GM12878 (cell line): ENCODE data around the gene FMNL2. TPM values are rescaled to one million over a fixed set of nuclear protein-coding genes. Genes with fewer than 3 reads are reported as not detected.

Experiments
- ATAC-seq: fragments of 200-7000 bp; cut with Tn5 transposase; 3 replicates; pipeline ENCODE4 v1.9.1; 2020; ENCODE audit warnings: mild to moderate bottlenecking, moderate library complexity
- BruUV-seq: library from RNA; stranded (reverse); fragments of 400-500 nt; replicated peaks from 2 replicates; lab custom pipeline; 2021; lab: Mats Ljungman, UMichigan
- CTCF ChIA-PET: fragments of 300-600 bp; sonication (Branson Sonifier 250); formaldehyde crosslinking; extraction: SDS; loops from one replicate; lab custom pipeline; 2021; ENCODE audit warnings: inconsistent platforms; lab: Yijun Ruan, JAX
- POLR2A ChIA-PET: fragments of 350-600 bp; formaldehyde crosslinking; extraction: SDS; loops from one replicate; lab custom pipeline; 2021; ENCODE audit warnings: inconsistent platforms; lab: Charles Lee
- RAD21 ChIA-PET: fragments of 300-600 bp; sonication (Branson Sonifier 250); formaldehyde crosslinking; loops from one replicate; lab custom pipeline; 2023; ENCODE audit warnings: antibody characterized with exemption; ENCODE audit not compliant: unreplicated experiment; lab: Charles Lee
- SMC1A ChIA-PET: fragments of 300-600 bp; sonication (Branson Sonifier 250); formaldehyde crosslinking; loops from one replicate; lab custom pipeline; 2023; ENCODE audit not compliant: unreplicated experiment, uncharacterized antibody; lab: Charles Lee
- DNase-seq: peaks from one replicate; pipeline ENCODE4 v3.0.0-alpha.2; 2011; ENCODE audit warnings: low read depth, low spot score
- FAIRE-seq: peaks from 3 replicates; lab custom pipeline; 2011; peaks lifted over from hg19 to GRCh38; lab: Jason Lieb, UNC
- H2AFZ ChIP-seq: 2 replicates; pipeline ENCODE4 v1.6.0; 2011; ENCODE audit warnings: low read depth, low read length, control low read depth; ENCODE audit not compliant: control insufficient read depth
- H3K27ac ChIP-seq: 2 replicates; pipeline ENCODE4 v1.5.1; 2011; ENCODE audit warnings: control low read depth; ENCODE audit not compliant: control insufficient read depth, insufficient read depth
- H3K27me3 ChIP-seq, 2 experiments: replicated peaks in 1 of 2; 2 replicates each; pipeline versions ENCODE4 v1.6.0 to v1.6.1; 2011; ENCODE audit warnings: low read length in 1 of 2; ENCODE audit not compliant: control insufficient read depth in 2 of 2, insufficient read depth in 2 of 2
- H3K36me3 ChIP-seq, 2 experiments: 2 replicates each; pipeline ENCODE4 v1.5.1; 2011; ENCODE audit warnings: low read length in 1 of 2; ENCODE audit not compliant: control insufficient read depth in 2 of 2, insufficient read depth in 2 of 2
- H3K4me1 ChIP-seq: 2 replicates; pipeline ENCODE4 v1.6.1; 2011; ENCODE audit warnings: mild to moderate bottlenecking, low read length, moderate library complexity, mixed read lengths; ENCODE audit not compliant: control insufficient read depth, insufficient read depth
- H3K4me2 ChIP-seq: 2 replicates; pipeline ENCODE4 v1.6.0; 2011; ENCODE audit warnings: control low read depth; ENCODE audit not compliant: control insufficient read depth, insufficient read depth
- H3K4me3 ChIP-seq: fragments of 200-600 bp; sonication (generic); 2 replicates; pipeline ENCODE4 v1.5.1; 2016
- H3K79me2 ChIP-seq: 2 replicates; pipeline ENCODE4 v1.6.0; 2011; ENCODE audit warnings: low read length; ENCODE audit not compliant: control insufficient read depth, insufficient read depth
- H3K9ac ChIP-seq: 2 replicates; pipeline ENCODE4 v1.8.0; 2011; ENCODE audit warnings: low read length, control low read depth, mixed read lengths; ENCODE audit not compliant: control insufficient read depth, insufficient read depth
- H3K9me3 ChIP-seq: replicated peaks from 3 replicates; pipeline ENCODE4 v1.5.1; 2011; ENCODE audit warnings: mild to moderate bottlenecking, low read length; ENCODE audit not compliant: control insufficient read depth, insufficient read depth
- H4K20me1 ChIP-seq: 2 replicates; pipeline ENCODE4 v1.6.0; 2011; ENCODE audit not compliant: control insufficient read depth, insufficient read depth
- BMI1 ChIP-seq: fragments of 450-650 bp; IDR thresholded peaks from 2 replicates; pipeline ENCODE4 v1.6.1; 2016; ENCODE audit warnings: mild to moderate bottlenecking, moderate library complexity, borderline replicate concordance
- CBFB ChIP-seq: IDR thresholded peaks from 2 replicates; pipeline ENCODE4 v1.6.1; 2016; ENCODE audit warnings: antibody characterized with exemption, low read depth
- CBX5 ChIP-seq: sonication (generic); IDR thresholded peaks from 2 replicates; pipeline ENCODE4 v1.6.1; 2016; ENCODE audit warnings: low read depth, moderate library complexity, mild to moderate bottlenecking, inconsistent platforms
- DPF2 ChIP-seq: fragments of 450-650 bp; IDR thresholded peaks from 2 replicates; pipeline ENCODE4 v1.6.1; 2017; ENCODE audit warnings: mild to moderate bottlenecking
- EGR1 ChIP-seq, 2 experiments: IDR thresholded peaks; 1 replicate in 1 of 2; 2 replicates in 1 of 2; pipeline ENCODE4 v1.6.1; 2011 to 2012; ENCODE audit warnings: low read depth in 2 of 2, low read length in 2 of 2, borderline replicate concordance in 1 of 2, mild to moderate bottlenecking in 1 of 2, moderate library complexity in 1 of 2
- NFXL1 ChIP-seq: fragments of 450-650 bp; IDR thresholded peaks from 2 replicates; pipeline ENCODE4 v1.6.1; 2017; ENCODE audit warnings: antibody characterized with exemption, mild to moderate bottlenecking, borderline replicate concordance
- SREBF2 ChIP-seq: IDR thresholded peaks from 2 replicates; pipeline ENCODE4 v1.6.1; 2012; ENCODE audit warnings: mild to moderate bottlenecking, low read length
- WGBS: methylation state at CpG from one replicate; pipeline ENCODE4 v1.1.6; 2016; ENCODE audit warnings: low lambda C conversion rate; ENCODE audit not compliant: insufficient replicate concordance, insufficient coverage; ENCODE audit errors: missing lambda C conversion rate; 5-methylcytosine and 5-hydroxymethylcytosine counted together
- in situ Hi-C: fragments of 300-500 bp; cut with MboI; formaldehyde crosslinking; loops from 9 replicates; pipeline ENCODE4 v1.14.3; 2018; ENCODE audit warnings: mixed read lengths
- intact Hi-C: fragments of 100-400 bp; cut with micrococcal nuclease; formaldehyde crosslinking; loops from one replicate; pipeline ENCODE4 v1.14.2; 2022; ENCODE audit not compliant: unreplicated experiment
- polyA plus RNA-seq, 11 experiments: library from polyadenylated mRNA; depleted of rRNA in 4 of 11; unstranded in 6 of 11; stranded (reverse) in 5 of 11; fragments of >200 nt; fragmentation: Nextera tagmentation in 4 of 11; fragmentation: Illumina TruSeq in 1 of 11; extraction: Ambion mirVana in 4 of 11; extraction: Trizol in 1 of 11; gene quantifications; 1 replicate in 1 of 11; 2 replicates in 10 of 11; pipeline versions ENCODE4 v1.2.1 to v1.2.3, GENCODE V29; 2011 to 2016; ENCODE audit warnings: inconsistent platforms in 2 of 11, missing spikeins in 2 of 11, low read depth in 1 of 11
- total RNA-seq, 4 experiments: library from RNA; depleted of rRNA in 3 of 4; stranded (reverse); fragments of >200 nt in 3 of 4; fragmentation: Illumina TruSeq in 1 of 4; extraction: Trizol in 1 of 4; gene quantifications; 2 replicates each; pipeline versions ENCODE4 v1.2.1 to v1.2.3, GENCODE V29; 2013 to 2021
- TF ChIP-seq, protein P1 (sequence below): fragments of 450-650 bp; IDR thresholded peaks from 2 replicates; pipeline ENCODE4 v1.6.1; 2017; ENCODE audit warnings: mild to moderate bottlenecking, low read depth, inconsistent platforms; ENCODE audit not compliant: poor library complexity, severe bottlenecking
- TF ChIP-seq, protein P2 (sequence below): fragments of 450-650 bp; IDR thresholded peaks from 2 replicates; pipeline ENCODE4 v1.6.1; 2018; ENCODE audit warnings: borderline replicate concordance, mild to moderate bottlenecking; ENCODE audit not compliant: partially characterized antibody

The FMNL2 gene
- total and polyA plus RNA-seq, 10 of the 15 experiments (the other 5 are each of a cell fraction or from before 2014, with no cell fraction given), result 0.13 to 9.9 (median 0.35) TPM

DNA sequence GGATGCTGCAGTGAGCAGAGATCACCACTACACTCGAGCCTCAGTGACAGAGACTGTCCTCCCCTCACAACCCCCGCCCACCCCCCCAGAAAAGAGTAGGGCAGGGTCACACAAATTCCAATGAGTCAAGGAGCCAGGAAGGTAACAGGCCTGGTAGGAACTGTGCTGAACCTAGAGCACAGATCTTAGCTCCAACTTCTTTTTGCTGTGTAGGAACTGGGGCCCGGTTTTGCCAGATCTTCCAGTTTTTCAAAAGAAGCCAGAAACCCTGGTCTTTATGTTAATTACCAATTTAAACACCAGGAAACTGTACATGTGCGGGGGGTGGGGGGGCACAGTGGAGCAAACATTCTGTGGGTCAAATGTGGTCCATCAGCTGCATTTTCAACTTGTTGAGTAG, 311.3 kb downstream of the FMNL2 start:
- WGBS, result 98% methylated on average over 3 of the region's 4 CpGs
- ChIA-PET CTCF (interaction anchor here (0.6 to 4.0 kb wide), 4 partner anchors 11 to 470 kb away, joined by 3 to 33 read pairs (median 4); no protein-coding TSS in a partner anchor), SMC1A (interaction anchor here (0.5 to 2.9 kb wide), 6 partner anchors 11 to 471 kb away, joined by 3 to 18 read pairs (median 4); partner anchors contain the start of gene STAM2), POLR2A (interaction anchor here (0.6 kb wide), 1 partner anchor 598 kb away, joined by 3 read pairs; no protein-coding TSS in a partner anchor), RAD21 (no interaction called here)
- ATAC-seq (no peak), DNase-seq (no peak), FAIRE-seq (no peak)
- Histone ChIP-seq H4K20me1 (no peaks in the 10 kb centered on the region), H3K27ac (no peak overlapping the region), H3K4me1 (no peaks in the 10 kb centered on the region), H3K4me2 (no peak overlapping the region), H3K79me2 (no peaks in the 10 kb centered on the region), H3K27me3 (no peaks in the 10 kb centered on the region), H3K36me3 (no peaks in the 10 kb centered on the region; a peak in 1 of 4 replicates), H2AFZ (no peak overlapping the region), H3K9ac (no peak overlapping the region), H3K4me3 (no peak overlapping the region), H3K9me3 (no peaks in the 10 kb centered on the region)
- in situ Hi-C loops (no loop called here), intact Hi-C loops (no loop called here)
- no TSS peak for BruUV-seq
- TF ChIP-seq, protein P1, sequence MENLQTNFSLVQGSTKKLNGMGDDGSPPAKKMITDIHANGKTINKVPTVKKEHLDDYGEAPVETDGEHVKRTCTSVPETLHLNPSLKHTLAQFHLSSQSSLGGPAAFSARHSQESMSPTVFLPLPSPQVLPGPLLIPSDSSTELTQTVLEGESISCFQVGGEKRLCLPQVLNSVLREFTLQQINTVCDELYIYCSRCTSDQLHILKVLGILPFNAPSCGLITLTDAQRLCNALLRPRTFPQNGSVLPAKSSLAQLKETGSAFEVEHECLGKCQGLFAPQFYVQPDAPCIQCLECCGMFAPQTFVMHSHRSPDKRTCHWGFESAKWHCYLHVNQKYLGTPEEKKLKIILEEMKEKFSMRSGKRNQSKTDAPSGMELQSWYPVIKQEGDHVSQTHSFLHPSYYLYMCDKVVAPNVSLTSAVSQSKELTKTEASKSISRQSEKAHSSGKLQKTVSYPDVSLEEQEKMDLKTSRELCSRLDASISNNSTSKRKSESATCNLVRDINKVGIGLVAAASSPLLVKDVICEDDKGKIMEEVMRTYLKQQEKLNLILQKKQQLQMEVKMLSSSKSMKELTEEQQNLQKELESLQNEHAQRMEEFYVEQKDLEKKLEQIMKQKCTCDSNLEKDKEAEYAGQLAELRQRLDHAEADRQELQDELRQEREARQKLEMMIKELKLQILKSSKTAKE, result no peak
- TF ChIP-seq CBFB (no peak), BMI1 (no peak), CBX5 (no peak), SREBF2 (no peak), EGR1 (IDR thresholded peaks at IDR 0.05; ENCODE audit: borderline replicate concordance in 1 of 2, low read depth in 2 of 2, low read length in 2 of 2) (no peak), NFXL1 (no peak), DPF2 (no peak)
- TF ChIP-seq, protein P2, sequence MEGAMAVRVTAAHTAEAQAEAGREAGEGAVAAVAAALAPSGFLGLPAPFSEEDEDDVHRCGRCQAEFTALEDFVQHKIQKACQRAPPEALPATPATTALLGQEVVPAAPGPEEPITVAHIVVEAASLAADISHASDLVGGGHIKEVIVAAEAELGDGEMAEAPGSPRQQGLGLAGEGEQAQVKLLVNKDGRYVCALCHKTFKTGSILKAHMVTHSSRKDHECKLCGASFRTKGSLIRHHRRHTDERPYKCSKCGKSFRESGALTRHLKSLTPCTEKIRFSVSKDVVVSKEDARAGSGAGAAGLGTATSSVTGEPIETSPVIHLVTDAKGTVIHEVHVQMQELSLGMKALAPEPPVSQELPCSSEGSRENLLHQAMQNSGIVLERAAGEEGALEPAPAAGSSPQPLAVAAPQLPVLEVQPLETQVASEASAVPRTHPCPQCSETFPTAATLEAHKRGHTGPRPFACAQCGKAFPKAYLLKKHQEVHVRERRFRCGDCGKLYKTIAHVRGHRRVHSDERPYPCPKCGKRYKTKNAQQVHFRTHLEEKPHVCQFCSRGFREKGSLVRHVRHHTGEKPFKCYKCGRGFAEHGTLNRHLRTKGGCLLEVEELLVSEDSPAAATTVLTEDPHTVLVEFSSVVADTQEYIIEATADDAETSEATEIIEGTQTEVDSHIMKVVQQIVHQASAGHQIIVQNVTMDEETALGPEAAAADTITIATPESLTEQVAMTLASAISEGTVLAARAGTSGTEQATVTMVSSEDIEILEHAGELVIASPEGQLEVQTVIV, result no peak
